Endodermal cell (in vitro differentiated cells): ENCODE results near the gene SPNS1. TPM values are rescaled to one million over a fixed set of nuclear protein-coding genes. Genes with fewer than 3 reads are reported as not detected.

Experiments
- total RNA-seq, 2 donors: library from RNA; stranded (reverse); fragmentation: NEBNext Ultra II Directional in 1 of 2; extraction: Animal tissue kit (Norgen Biotek cat#: 25700) in 1 of 2; gene quantifications; 2 replicates in 1 of 2; 3 replicates in 1 of 2; pipeline ENCODE4 v1.2.1, GENCODE V29; 2021

SPNS1 gene
- total RNA-seq, 2 donors from 2014 or later: 54.9 to 55.2 TPM

Other genes with a start within 250 kb of the SPNS1 start
- gene NPIPB9, start 223.0 kb upstream of the SPNS1 start, total RNA-seq: 1 to 10 TPM; 3.3 to 4.8 TPM
- 100 to 1,000 TPM; 242 to 264 TPM for gene ATXN2L, start 151.8 kb upstream of the SPNS1 start, total RNA-seq
- 100 to 1,000 TPM; 158 to 165 TPM for gene TUFM, start 128.4 kb upstream of the SPNS1 start, total RNA-seq
- gene SH2B1, start 110.9 kb upstream of the SPNS1 start, total RNA-seq: 10 to 100 TPM; 56.5 to 63.4 TPM
- 1 to 10 TPM; 4.7 to 7.7 TPM for gene ATP2A1, start 96.3 kb upstream of the SPNS1 start, total RNA-seq
- gene RABEP2, start 49.5 kb upstream of the SPNS1 start, total RNA-seq: 10 to 100 TPM; 16.1 to 19.2 TPM
- gene CD19, start 42.8 kb upstream of the SPNS1 start, total RNA-seq: not detected
- gene NFATC2IP, start 23.8 kb upstream of the SPNS1 start, total RNA-seq: 10 to 100 TPM; 63.7 to 65.4 TPM
- gene LAT, start 10.3 kb downstream of the SPNS1 start, total RNA-seq: 1 to 10 TPM; 4.5 to 6.1 TPM